K562 (cell line): ENCODE results near the gene KLHDC7B. TPM values are rescaled to one million over a fixed set of nuclear protein-coding genes. Genes with fewer than 3 reads are reported as not detected.

Experiments used
- ARHGAP35 ChIP-seq: fragments of 450-650 bp; IDR thresholded peaks from 2 replicates; pipeline ENCODE4 v1.6.1; 2018; ENCODE audit not compliant: partially characterized antibody
- CEBPG ChIP-seq, 3 experiments: fragments of 200-800 bp in 1 of 3; sonication (Bioruptor generic) in 1 of 3; sonication (generic) in 1 of 3; formaldehyde crosslinking in 1 of 3; IDR thresholded peaks in 2 of 3; conservative IDR thresholded peaks in 1 of 3; 2 replicates each; pipeline versions ENCODE4 v1.6.1 to v1.8.0; 2016 to 2022; ENCODE audit warnings: missing compliant biosample characterization in 2 of 3, missing genetic modification characterization in 2 of 3, mild to moderate bottlenecking in 1 of 3, missing genetic modification reagents in 1 of 3
- CLOCK ChIP-seq: fragments of 250-450 bp; sonication (Bioruptor Pico); IDR thresholded peaks from 2 replicates; pipeline ENCODE4 v1.4.0; 2020; ENCODE audit warnings: mild to moderate bottlenecking, moderate library complexity, borderline replicate concordance
- E2F3 ChIP-seq: fragments of 250-450 bp; sonication (Bioruptor Pico); IDR thresholded peaks from 2 replicates; pipeline ENCODE4 v1.4.0; 2020; ENCODE audit warnings: mild to moderate bottlenecking
- E2F4 ChIP-seq: sonication (generic); formaldehyde crosslinking; IDR thresholded peaks from 2 replicates; pipeline ENCODE4 v1.8.0; 2022; ENCODE audit warnings: mild to moderate bottlenecking, low read depth, missing genetic modification reagents
- GATA2 ChIP-seq: sonication (generic); formaldehyde crosslinking; IDR thresholded peaks from 2 replicates; pipeline ENCODE4 v1.4.0; 2020; ENCODE audit warnings: mild to moderate bottlenecking, missing genetic modification reagents
- HDGF ChIP-seq: fragments of 450-650 bp; IDR thresholded peaks from 2 replicates; pipeline ENCODE4 v1.6.1; 2016
- NEUROD1 ChIP-seq: fragments of 150-350 bp; IDR thresholded peaks from 2 replicates; pipeline ENCODE4 v1.6.1; 2014; ENCODE audit warnings: borderline replicate concordance, low read length, low read depth; ENCODE audit not compliant: partially characterized antibody
- NFRKB ChIP-seq: fragments of 450-650 bp; IDR thresholded peaks from 2 replicates; pipeline ENCODE4 v1.6.1; 2016; ENCODE audit warnings: low read depth
- POLR2B ChIP-seq: fragments of 450-650 bp; IDR thresholded peaks from 2 replicates; pipeline ENCODE4 v1.6.1; 2018; ENCODE audit warnings: low read depth; ENCODE audit not compliant: partially characterized antibody
- RCOR1 ChIP-seq, 2 experiments: IDR thresholded peaks; 2 replicates each; pipeline ENCODE4 v1.6.1; 2012; ENCODE audit warnings: low read depth in 2 of 2, low read length in 2 of 2, borderline replicate concordance in 1 of 2, improper control_type of control experiment in 1 of 2
- SREBF2 ChIP-seq: sonication (generic); formaldehyde crosslinking; IDR thresholded peaks from 2 replicates; pipeline ENCODE4 v1.4.0; 2020; ENCODE audit warnings: mild to moderate bottlenecking, missing genetic modification reagents
- TCFL5 ChIP-seq: fragments of 250-450 bp; sonication (Bioruptor Pico); conservative IDR thresholded peaks from 2 replicates; pipeline ENCODE4 v1.6.1; 2021; ENCODE audit warnings: mild to moderate bottlenecking, moderate library complexity, matching md5 sums
- TOE1 ChIP-seq, 2 experiments: fragments of 450-650 bp in 1 of 2; sonication (generic) in 1 of 2; formaldehyde crosslinking in 1 of 2; IDR thresholded peaks; 2 replicates each; pipeline versions ENCODE4 v1.7.1 to v1.8.0; 2016 to 2022; ENCODE audit warnings: borderline replicate concordance in 2 of 2, mild to moderate bottlenecking in 2 of 2, antibody characterized with exemption in 1 of 2, inconsistent platforms in 1 of 2, low read depth in 1 of 2, missing genetic modification reagents in 1 of 2, moderate library complexity in 1 of 2
- ZKSCAN3 ChIP-seq: fragments of 250-450 bp; sonication (Bioruptor Pico); IDR thresholded peaks from 2 replicates; pipeline ENCODE4 v1.4.0; 2020
- ZNF146 ChIP-seq: IDR thresholded peaks from one replicate; pipeline ENCODE4 v1.6.1; 2018; ENCODE audit warnings: missing compliant biosample characterization; ENCODE audit not compliant: unreplicated experiment
- ZNF324 ChIP-seq: fragments of 250-450 bp; sonication (Bioruptor Pico); IDR thresholded peaks from 2 replicates; pipeline ENCODE4 v1.4.0; 2020; ENCODE audit warnings: mild to moderate bottlenecking
- ZNF655 ChIP-seq: fragments of 250-450 bp; sonication (Bioruptor Pico); IDR thresholded peaks from 2 replicates; pipeline ENCODE4 v1.5.0; 2021
- polyA plus RNA-seq, 8 experiments: library from polyadenylated mRNA; depleted of rRNA in 4 of 8; stranded (reverse) in 5 of 8; unstranded in 3 of 8; fragments of >200 nt; fragmentation: Nextera tagmentation in 2 of 8; fragmentation: Illumina TruSeq in 1 of 8; extraction: Ambion mirVana in 2 of 8; extraction: Trizol in 1 of 8; gene quantifications; 2 replicates each; pipeline versions ENCODE4 v1.2.1 to v1.2.3, GENCODE V29; 2011 to 2014; ENCODE audit warnings: inconsistent platforms in 1 of 8, missing spikeins in 1 of 8
- total RNA-seq, 7 experiments: library from RNA; depleted of rRNA in 6 of 7; stranded (reverse); fragments of >200 nt in 6 of 7; fragmentation: Illumina TruSeq in 2 of 7; extraction: Trizol in 2 of 7; gene quantifications; 2 replicates each; pipeline versions ENCODE4 v1.2.1 to v1.2.3, GENCODE V29; 2011 to 2021; ENCODE audit warnings: low replicate concordance in 1 of 7
- TF ChIP-seq, protein P1 (sequence below): fragments of 250-450 bp; sonication (Bioruptor Pico); IDR thresholded peaks from 2 replicates; pipeline ENCODE4 v1.8.0; 2022; ENCODE audit warnings: inconsistent platforms

KLHDC7B gene
- total and polyA plus RNA-seq, 9 of the 15 experiments (the other 6 are each of a cell fraction or from before 2014, with no cell fraction given) = 0.04 to 0.22 (median 0.05) TPM; not detected in 4

DNA sequence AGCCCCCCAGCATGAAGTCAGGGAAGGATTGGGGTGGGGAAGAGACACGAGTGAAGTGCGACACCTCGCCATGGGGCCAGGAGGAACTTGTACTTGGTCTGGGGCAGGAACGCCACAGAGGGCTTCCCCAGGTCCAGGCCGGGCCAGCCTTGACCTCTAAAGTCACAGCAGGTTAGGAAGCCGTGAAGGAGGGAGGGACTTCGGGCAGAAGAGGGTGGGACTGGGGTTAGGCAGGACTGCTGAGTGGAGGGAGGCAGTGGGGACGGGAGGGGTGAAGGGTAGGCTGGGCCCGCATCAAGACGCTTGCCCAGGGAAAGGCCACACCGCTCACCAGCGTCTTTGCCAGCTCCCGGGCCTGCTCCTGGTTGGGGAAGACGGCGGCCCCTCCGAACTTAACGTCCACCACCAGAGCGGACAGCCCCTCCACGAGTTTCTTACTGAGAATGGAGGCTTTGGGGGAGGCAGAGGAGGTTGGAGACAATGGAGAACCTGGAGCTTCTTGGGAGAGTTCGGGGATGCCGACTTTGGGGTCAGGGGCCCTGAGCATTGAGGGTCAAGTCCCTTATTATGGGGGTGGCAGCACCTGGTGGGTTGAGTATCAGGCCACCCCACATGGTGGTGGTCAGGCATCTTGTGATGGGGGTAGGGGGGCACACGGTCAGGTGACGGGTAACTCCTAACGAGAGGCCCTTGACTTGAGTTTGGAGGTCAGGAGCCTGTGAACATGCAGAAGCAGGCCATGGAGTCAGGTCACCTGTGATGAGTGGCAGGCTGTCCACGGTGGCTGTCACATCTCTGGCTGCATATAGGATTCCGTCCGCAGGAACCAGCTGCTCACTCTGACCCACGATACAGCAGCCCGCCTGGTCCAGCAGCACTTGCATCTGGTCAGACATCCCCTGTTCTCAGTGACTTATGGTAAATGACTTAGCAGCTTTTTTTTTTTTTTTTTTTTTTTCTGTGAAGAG is 18.6 kb upstream of the KLHDC7B start (continued):
- TF ChIP-seq E2F4 (CRISPR knock-in tag) (no peak), ARHGAP35 (no peak), ZNF146 (CRISPR knock-in tag) (no peak), RCOR1 (IDR thresholded peaks at IDR 0.05; ENCODE audit: borderline replicate concordance in 1 of 2, low read depth in 2 of 2, low read length in 2 of 2) (no peak), ZNF655 (CRISPR knock-in tag) (no peak), TCFL5 (CRISPR knock-in tag) (no peak), CLOCK (no peak), NEUROD1 (no peak), GATA2 (CRISPR knock-in tag) (no peak), ZNF324 (no peak), ZKSCAN3 (CRISPR knock-in tag) (no peak), TOE1 (IDR thresholded peaks at IDR 0.05; ENCODE audit: borderline replicate concordance) (no peak; the same call in 1 of the 2 replicates), TOE1 (CRISPR knock-in tag; IDR thresholded peaks at IDR 0.05; ENCODE audit: borderline replicate concordance, low read depth) (no peak), HDGF (peak; percentile 58), CEBPG (CRISPR knock-in tag; IDR thresholded peaks at IDR 0.05) (no peak), CEBPG (tag; conservative IDR thresholded peaks at IDR 0.05 in 1 of 2, IDR thresholded peaks at IDR 0.05 in 1 of 2) (no peak), SREBF2 (CRISPR knock-in tag) (no peak), POLR2B (peak; percentile 61), E2F3 (CRISPR knock-in tag) (no peak), NFRKB (0 out of 2 replicates have a peak, but pooled peaks have one; percentile 1)
- TF ChIP-seq, protein P1, sequence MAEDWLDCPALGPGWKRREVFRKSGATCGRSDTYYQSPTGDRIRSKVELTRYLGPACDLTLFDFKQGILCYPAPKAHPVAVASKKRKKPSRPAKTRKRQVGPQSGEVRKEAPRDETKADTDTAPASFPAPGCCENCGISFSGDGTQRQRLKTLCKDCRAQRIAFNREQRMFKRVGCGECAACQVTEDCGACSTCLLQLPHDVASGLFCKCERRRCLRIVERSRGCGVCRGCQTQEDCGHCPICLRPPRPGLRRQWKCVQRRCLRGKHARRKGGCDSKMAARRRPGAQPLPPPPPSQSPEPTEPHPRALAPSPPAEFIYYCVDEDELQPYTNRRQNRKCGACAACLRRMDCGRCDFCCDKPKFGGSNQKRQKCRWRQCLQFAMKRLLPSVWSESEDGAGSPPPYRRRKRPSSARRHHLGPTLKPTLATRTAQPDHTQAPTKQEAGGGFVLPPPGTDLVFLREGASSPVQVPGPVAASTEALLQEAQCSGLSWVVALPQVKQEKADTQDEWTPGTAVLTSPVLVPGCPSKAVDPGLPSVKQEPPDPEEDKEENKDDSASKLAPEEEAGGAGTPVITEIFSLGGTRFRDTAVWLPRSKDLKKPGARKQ = no peak
